Muscle layer of colon (tissue), 2 donors: ENCODE results near the gene PROK2.

Experiments used
- H3K27ac ChIP-seq: one replicate; pipeline ENCODE4 v1.7.0; 2013; ENCODE audit warnings: low read depth, mild to moderate bottlenecking, low read length, moderate library complexity
- H3K27me3 ChIP-seq, 2 donors: one replicate each; pipeline ENCODE4 v1.7.0; 2013; ENCODE audit warnings: low read length in 2 of 2, mild to moderate bottlenecking in 2 of 2; ENCODE audit not compliant: insufficient read depth in 2 of 2, control insufficient read depth in 1 of 2
- H3K36me3 ChIP-seq: one replicate; pipeline ENCODE4 v1.7.0; 2013; ENCODE audit warnings: mild to moderate bottlenecking, low read length; ENCODE audit not compliant: insufficient read depth
- H3K4me1 ChIP-seq: one replicate; pipeline ENCODE4 v1.7.0; 2013; ENCODE audit warnings: mild to moderate bottlenecking, low read length; ENCODE audit not compliant: insufficient read depth
- H3K4me3 ChIP-seq, 2 donors: one replicate each; pipeline ENCODE4 v1.7.0; 2013; ENCODE audit warnings: low read length in 2 of 2, low read depth in 1 of 2, mild to moderate bottlenecking in 1 of 2, moderate library complexity in 1 of 2
- H3K9ac ChIP-seq: one replicate; pipeline ENCODE4 v1.7.0; 2013; ENCODE audit warnings: low read length
- H3K9me3 ChIP-seq: one replicate; pipeline ENCODE4 v1.7.0; 2013; ENCODE audit warnings: mild to moderate bottlenecking, low read length
- donor health status: abdominal sarcoma.
- donor health status: Adenocarcinoma of cecum.

PROK2 gene

GRCh38 chr3:71786217-71786549 lies 1.2 kb upstream of the PROK2 start:
- Histone ChIP-seq H3K27ac (no peak overlapping the region), H3K9me3 (no peaks in the 10 kb centered on the region), H3K36me3 (no peaks in the 10 kb centered on the region), H3K9ac (no peak overlapping the region), H3K27me3 (peaks cover 41 to 48% of the 10 kb centered on the region in 2 donors), H3K4me3 (no peak overlapping the region), H3K4me1 (peaks cover 13% of the 10 kb centered on the region)

GRCh38 chr3:71785532-71786216 lies 726 bp upstream of the PROK2 start:
- Histone ChIP-seq H3K27ac (no peak overlapping the region), H3K4me3 (no peak overlapping the region), H3K36me3 (no peaks in the 10 kb centered on the region), H3K4me1 (peaks cover 13% of the 10 kb centered on the region), H3K27me3 (peaks cover 46 to 51% of the 10 kb centered on the region in 2 donors), H3K9ac (no peak overlapping the region), H3K9me3 (no peaks in the 10 kb centered on the region)

- H3K27ac ChIP-seq = no peak overlapping the region
- H3K4me3 ChIP-seq = peak overlapping the region in 1 of 2 donors; percentile 31
- no peak overlapping the region for H3K9ac ChIP-seq
- H3K4me1 ChIP-seq = peaks cover 13% of the 10 kb centered on the region
- H3K27me3 ChIP-seq = peaks cover 54 to 64% of the 10 kb centered on the region in 2 donors
- no peaks in the 10 kb centered on the region for H3K9me3 ChIP-seq
- no peaks in the 10 kb centered on the region for H3K36me3 ChIP-seq
Observed at GRCh38 chr3:71784201-71784913, 591 bp downstream of the PROK2 start.

- Histone ChIP-seq H3K27ac (no peak overlapping the region), H3K9ac (no peak overlapping the region), H3K36me3 (no peaks in the 10 kb centered on the region), H3K4me1 (peaks cover 13% of the 10 kb centered on the region), H3K4me3 (no peak overlapping the region), H3K27me3 (peaks cover 54 to 67% of the 10 kb centered on the region in 2 donors), H3K9me3 (no peaks in the 10 kb centered on the region)
Observed at GRCh38 chr3:71783152-71783551, 1.8 kb downstream of the PROK2 start.

GRCh38 chr3:71780430-71780829 lies 4.5 kb downstream of the PROK2 start:
- Histone ChIP-seq H3K4me3 (no peak overlapping the region), H3K36me3 (no peaks in the 10 kb centered on the region), H3K9ac (no peak overlapping the region), H3K27ac (no peak overlapping the region), H3K4me1 (peaks cover 10% of the 10 kb centered on the region), H3K27me3 (peaks cover 49 to 59% of the 10 kb centered on the region in 2 donors), H3K9me3 (no peaks in the 10 kb centered on the region)

GRCh38 chr3:71779674-71780377 lies 5.1 kb downstream of the PROK2 start:
- Histone ChIP-seq H3K27ac (no peak overlapping the region), H3K36me3 (no peaks in the 10 kb centered on the region), H3K4me3 (no peak overlapping the region), H3K9me3 (no peaks in the 10 kb centered on the region), H3K4me1 (peaks cover 8% of the 10 kb centered on the region), H3K9ac (no peak overlapping the region), H3K27me3 (peaks cover 47 to 55% of the 10 kb centered on the region in 2 donors)

GRCh38 chr3:71778353-71778752 lies 6.6 kb downstream of the PROK2 start:
- no peak overlapping the region for H3K27ac ChIP-seq
- H3K27me3 ChIP-seq = peaks cover 34 to 40% of the 10 kb centered on the region in 2 donors
- H3K9ac ChIP-seq = no peak overlapping the region
- no peaks in the 10 kb centered on the region for H3K9me3 ChIP-seq
- H3K4me1 ChIP-seq = no peaks in the 10 kb centered on the region
- H3K36me3 ChIP-seq = no peaks in the 10 kb centered on the region
- H3K4me3 ChIP-seq = no peak overlapping the region

GRCh38 chr3:71776538-71776937 lies 8.4 kb downstream of the PROK2 start:
- H3K27ac ChIP-seq = no peak overlapping the region
- H3K4me3 ChIP-seq = no peak overlapping the region
- H3K27me3 ChIP-seq = peaks cover 16 to 22% of the 10 kb centered on the region in 2 donors

GRCh38 chr3:71771884-71772283 lies 13.1 kb downstream of the PROK2 start:
- H3K9me3 ChIP-seq = no peaks in the 10 kb centered on the region
- no peak overlapping the region for H3K9ac ChIP-seq
- H3K27ac ChIP-seq = no peak overlapping the region
- H3K4me1 ChIP-seq = no peaks in the 10 kb centered on the region
- H3K27me3 ChIP-seq = peaks cover 0 to 4% of the 10 kb centered on the region in 2 donors
- H3K36me3 ChIP-seq = no peaks in the 10 kb centered on the region
- H3K4me3 ChIP-seq = no peak overlapping the region

More at GRCh38 chr3:71776538-71776937, 8.4 kb downstream of the PROK2 start:
- Histone ChIP-seq H3K9ac (no peak overlapping the region), H3K36me3 (no peaks in the 10 kb centered on the region), H3K9me3 (no peaks in the 10 kb centered on the region), H3K4me1 (no peaks in the 10 kb centered on the region)

GRCh38 chr3:71771126-71771525 lies 13.8 kb downstream of the PROK2 start:
- Histone ChIP-seq H3K27ac (no peak overlapping the region), H3K9me3 (no peaks in the 10 kb centered on the region), H3K4me1 (no peaks in the 10 kb centered on the region), H3K4me3 (no peak overlapping the region), H3K36me3 (no peaks in the 10 kb centered on the region), H3K27me3 (peaks cover 0 to 4% of the 10 kb centered on the region in 2 donors), H3K9ac (no peak overlapping the region)

- no peak overlapping the region for H3K27ac ChIP-seq
- H3K27me3 ChIP-seq = no peaks in the 10 kb centered on the region
- H3K36me3 ChIP-seq = no peaks in the 10 kb centered on the region
- no peak overlapping the region for H3K9ac ChIP-seq
- H3K4me1 ChIP-seq = no peaks in the 10 kb centered on the region
- H3K4me3 ChIP-seq = no peak overlapping the region
- H3K9me3 ChIP-seq = no peaks in the 10 kb centered on the region
Observed at GRCh38 chr3:71763426-71763825, 21.5 kb downstream of the PROK2 start.
